ENCODE measurements around the gene MYH4.

DNA sequence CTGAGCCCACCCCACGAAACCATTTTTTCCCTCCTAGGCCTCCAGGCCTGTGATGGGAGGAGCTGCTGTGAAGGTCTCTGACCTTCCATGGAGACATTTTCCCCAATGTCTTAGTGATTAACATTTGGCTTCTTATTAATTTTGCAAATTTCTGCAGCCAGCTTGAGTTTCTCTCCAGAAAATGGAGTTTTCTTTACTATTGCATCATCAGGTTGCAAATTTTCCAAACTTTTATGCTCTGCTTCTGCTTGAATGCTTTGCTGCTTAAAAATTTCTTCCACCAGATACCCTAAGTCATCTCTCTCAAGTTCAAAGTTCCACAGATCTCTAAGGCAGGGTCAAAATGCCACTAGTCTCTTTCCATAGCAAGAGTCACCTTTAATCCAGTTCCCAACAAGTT is 12.9 kb upstream of the MYH4 start:
- TF ChIP-seq, protein P1, sequence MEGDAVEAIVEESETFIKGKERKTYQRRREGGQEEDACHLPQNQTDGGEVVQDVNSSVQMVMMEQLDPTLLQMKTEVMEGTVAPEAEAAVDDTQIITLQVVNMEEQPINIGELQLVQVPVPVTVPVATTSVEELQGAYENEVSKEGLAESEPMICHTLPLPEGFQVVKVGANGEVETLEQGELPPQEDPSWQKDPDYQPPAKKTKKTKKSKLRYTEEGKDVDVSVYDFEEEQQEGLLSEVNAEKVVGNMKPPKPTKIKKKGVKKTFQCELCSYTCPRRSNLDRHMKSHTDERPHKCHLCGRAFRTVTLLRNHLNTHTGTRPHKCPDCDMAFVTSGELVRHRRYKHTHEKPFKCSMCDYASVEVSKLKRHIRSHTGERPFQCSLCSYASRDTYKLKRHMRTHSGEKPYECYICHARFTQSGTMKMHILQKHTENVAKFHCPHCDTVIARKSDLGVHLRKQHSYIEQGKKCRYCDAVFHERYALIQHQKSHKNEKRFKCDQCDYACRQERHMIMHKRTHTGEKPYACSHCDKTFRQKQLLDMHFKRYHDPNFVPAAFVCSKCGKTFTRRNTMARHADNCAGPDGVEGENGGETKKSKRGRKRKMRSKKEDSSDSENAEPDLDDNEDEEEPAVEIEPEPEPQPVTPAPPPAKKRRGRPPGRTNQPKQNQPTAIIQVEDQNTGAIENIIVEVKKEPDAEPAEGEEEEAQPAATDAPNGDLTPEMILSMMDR (IDR thresholded peaks at IDR 0.05 in 2 of 3, conservative IDR thresholded peaks at IDR 0.05 in 1 of 3; ENCODE audit: insufficient read depth in 2 of 3, low read depth in 1 of 3, low read length in 3 of 3), result no peak
- no peak for TF ChIP-seq TEAD4 (IDR thresholded peaks at IDR 0.05; ENCODE audit: low read length)
- TF ChIP-seq TEAD4 (CRISPR knock-in tag; IDR thresholded peaks at IDR 0.05; ENCODE audit: borderline replicate concordance), result no peak
- no peak for TF ChIP-seq ZFP36 (IDR thresholded peaks at IDR 0.05; ENCODE audit: low read depth, low read length, partially characterized antibody)
- no peak for TF ChIP-seq TCF3 (CRISPR knock-in tag; IDR thresholded peaks at IDR 0.05)
- TF ChIP-seq KHSRP (IDR thresholded peaks at IDR 0.05), result no peak
- TF ChIP-seq PHF8 (IDR thresholded peaks at IDR 0.05; ENCODE audit: borderline replicate concordance, low read length), result no peak
